HEK293 (cell line): ENCODE results near the gene XBP1.

ENCODE experiments used
- HOXC10 ChIP-seq: sonication (generic); formaldehyde crosslinking; IDR thresholded peaks from 2 replicates; pipeline ENCODE4 v1.8.1; 2023; ENCODE audit warnings: mild to moderate bottlenecking, missing genetic modification reagents
- YY1 ChIP-seq: fragments of 450-650 bp; formaldehyde crosslinking; IDR thresholded peaks from 2 replicates; pipeline ENCODE4 v1.5.1; 2018; ENCODE audit warnings: missing biosample characterization, missing genetic modification characterization
- ZNF10 ChIP-seq: fragments of 450-650 bp; formaldehyde crosslinking; IDR thresholded peaks from 2 replicates; pipeline ENCODE4 v1.5.1; 2017; ENCODE audit warnings: missing biosample characterization, missing genetic modification characterization

- no peak for TF ChIP-seq ZNF10 (tag by site-specific recombination)
- no peak for TF ChIP-seq HOXC10 (CRISPR knock-in tag)
- TF ChIP-seq YY1, result no peak
Measured at GRCh38 chr22:28819253-28820096, 19.1 kb upstream of the XBP1 start.
